GM20431 (cell line): ENCODE measurements around the gene CD96.
"Not testable (repeated sequence)": the region's sequence is repeated elsewhere in the genome, so short reads cannot be mapped to it uniquely, and the experiment has no call there.

ENCODE experiments used
- in situ Hi-C: fragments of 300-500 bp; cut with MseI, MboI; formaldehyde crosslinking; loops from one replicate; pipeline ENCODE4 v1.15.0; 2020; ENCODE audit warnings: low sequenced_read_pairs; ENCODE audit not compliant: unreplicated experiment

CD96 gene

DNA sequence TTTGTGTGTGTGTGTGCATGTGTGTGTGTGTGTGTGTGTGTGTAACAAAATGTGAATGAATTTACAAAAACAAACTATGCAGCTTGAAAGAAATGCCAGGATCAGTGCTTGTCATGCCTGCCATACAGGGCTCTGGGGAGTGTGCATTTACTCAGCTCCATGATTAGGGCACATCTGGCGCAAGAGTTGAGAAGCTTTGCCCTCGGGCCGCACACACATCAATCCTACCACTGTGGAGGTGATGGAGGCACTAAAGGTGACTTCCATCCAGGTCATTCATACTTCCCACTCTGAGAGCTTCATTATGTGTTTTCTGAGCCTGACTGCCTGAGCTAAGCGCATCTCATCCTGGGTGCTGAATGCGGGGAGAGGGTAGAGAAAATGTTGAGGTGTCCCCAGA is 125.2 kb downstream of the CD96 start:
- in situ Hi-C loops: no loop called here

GRCh38 chr3:111667621-111668239 is 125.7 kb downstream of the CD96 start:
- in situ Hi-C loops: no loop called here

- in situ Hi-C loops: no loop called here
Measured at GRCh38 chr3:111668326-111668725, 126.3 kb downstream of the CD96 start.

GRCh38 chr3:111668888-111669488 is 127.0 kb downstream of the CD96 start:
- in situ Hi-C loops: no loop called here

GRCh38 chr3:111669926-111670630 is 128.1 kb downstream of the CD96 start:
- in situ Hi-C loops: no loop called here

DNA sequence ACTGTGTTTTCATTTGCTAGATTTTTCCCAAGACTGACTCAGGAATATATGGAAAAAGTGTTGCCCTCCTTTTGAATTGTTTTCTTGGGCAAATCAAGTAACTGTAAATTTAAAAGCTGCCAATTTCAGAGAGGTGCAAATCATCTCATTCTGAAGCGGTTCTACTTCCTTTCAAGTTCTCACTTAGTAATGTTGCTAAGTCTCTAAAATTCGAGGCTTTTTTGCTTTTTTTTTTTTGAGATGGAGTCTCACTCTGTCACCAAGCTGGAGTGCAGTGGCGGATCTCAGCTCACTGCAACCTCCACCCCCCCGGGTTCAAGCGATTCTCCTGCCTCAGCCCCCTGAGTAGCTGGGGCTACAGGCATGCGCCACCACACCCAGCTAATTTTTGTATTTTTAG is 130.5 kb downstream of the CD96 start:
- in situ Hi-C loops: not testable (repeated sequence)

DNA sequence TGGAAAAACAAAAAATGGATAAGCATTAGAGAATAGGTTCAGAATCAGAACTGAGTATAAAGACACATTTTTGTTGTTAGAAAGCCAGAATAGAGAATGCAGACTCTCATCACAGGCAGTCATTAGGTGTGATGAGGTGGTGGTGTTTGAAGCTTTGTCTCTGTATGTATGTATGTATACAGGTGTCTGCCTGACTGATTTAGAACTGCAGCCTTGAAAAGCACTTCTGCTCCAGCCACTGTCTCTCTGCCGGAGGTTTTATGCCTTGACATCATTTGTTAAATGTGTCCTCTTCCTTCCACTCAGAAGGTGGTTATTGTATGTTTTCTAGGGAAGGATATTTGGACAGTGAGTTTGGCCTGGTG is 133.8 kb downstream of the CD96 start:
- in situ Hi-C loops: no loop called here

DNA sequence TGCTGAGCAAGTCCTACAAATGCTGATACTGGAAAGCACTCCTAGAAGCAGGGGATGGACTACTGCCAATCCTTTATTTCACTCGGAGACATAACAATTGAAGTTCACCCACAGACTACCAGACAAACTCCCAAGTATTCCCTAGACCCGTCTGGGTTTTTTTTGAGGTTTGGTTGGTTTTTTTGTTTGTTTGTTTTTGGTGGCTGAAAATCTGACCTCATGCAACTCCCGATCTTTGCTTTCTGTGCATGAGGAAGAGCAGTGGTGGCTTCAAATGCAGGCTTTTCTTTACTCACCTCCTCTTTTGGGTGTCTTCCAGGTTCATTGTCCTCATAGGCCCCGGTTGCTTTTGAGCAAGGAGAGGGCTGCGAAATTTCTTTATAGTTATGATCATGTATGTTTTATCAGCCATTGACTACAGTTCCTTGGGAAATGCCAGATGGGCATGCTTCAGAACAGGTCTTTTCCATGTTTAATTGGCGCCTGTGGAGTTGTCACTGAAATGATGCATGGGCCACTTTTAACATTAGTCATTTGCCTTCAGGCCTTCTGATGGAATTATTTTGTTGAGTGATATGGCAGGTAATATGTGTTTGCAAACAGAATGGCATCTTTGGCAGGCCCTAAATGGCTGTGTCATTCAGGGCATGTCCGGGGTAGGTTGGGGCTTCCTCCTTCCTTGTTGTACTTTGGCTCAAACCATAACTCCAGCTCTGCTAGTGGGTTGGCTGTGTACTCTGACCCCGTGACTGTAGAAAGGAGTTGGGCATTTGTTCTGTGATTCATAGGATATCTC is 134.4 kb downstream of the CD96 start:
- in situ Hi-C loops: no loop called here

GRCh38 chr3:111677007-111677392 is 135.0 kb downstream of the CD96 start:
- in situ Hi-C loops: no loop called here

GRCh38 chr3:111681661-111682426 is 139.8 kb downstream of the CD96 start:
- in situ Hi-C loops: no loop called here

- in situ Hi-C loops: no loop called here
Measured at GRCh38 chr3:111684640-111685039, 142.6 kb downstream of the CD96 start.

DNA sequence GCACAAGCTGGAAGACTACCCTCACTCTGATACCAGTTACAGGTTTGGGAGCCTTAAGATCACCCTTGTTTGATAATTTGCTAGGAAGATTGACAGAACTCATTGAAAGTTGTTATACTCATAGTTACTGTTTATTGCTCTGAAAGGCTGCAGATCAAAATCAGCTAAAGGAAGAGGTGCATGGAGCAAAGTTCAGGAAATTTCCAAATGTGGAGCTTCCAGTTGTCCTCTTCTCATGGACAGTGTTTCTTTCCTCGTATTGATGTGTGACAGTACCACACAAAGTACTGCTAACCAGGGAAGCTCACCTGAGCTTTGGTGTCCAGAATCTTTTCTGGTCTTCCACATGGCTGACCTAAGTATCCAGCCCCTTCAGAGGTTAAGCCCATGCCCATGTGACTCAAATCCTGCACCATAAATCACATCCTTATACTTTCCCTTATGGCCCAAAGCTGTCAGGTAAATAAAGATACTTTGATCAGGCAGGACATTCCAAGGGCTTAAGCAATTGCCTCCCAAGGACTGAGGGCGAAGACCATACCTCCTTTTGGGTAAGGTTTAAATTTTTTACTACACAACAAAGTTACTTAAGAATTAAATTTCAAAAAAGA is 146.3 kb downstream of the CD96 start:
- in situ Hi-C loops: no loop called here

DNA sequence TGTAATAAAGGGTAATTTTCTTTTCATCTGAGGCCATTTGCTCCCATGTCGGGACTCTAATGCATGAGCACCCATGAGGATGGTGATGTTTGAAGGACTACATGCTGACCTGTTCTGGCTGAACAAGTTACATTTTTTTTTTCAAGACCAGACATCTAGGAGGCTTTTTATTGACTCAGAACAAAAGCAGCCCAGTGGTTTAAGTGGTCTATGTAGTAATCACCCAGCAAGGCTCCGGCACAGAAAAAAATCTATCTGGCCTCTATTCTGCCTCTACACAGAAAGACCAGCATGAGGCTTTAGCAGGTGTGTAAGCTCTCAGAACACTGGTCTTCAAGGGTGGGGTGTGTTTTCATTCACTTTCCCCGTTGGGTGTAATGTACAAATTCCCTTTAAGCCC is 148.2 kb downstream of the CD96 start:
- in situ Hi-C loops: no loop called here

GRCh38 chr3:111691293-111691909 is 149.4 kb downstream of the CD96 start:
- in situ Hi-C loops: no loop called here

DNA sequence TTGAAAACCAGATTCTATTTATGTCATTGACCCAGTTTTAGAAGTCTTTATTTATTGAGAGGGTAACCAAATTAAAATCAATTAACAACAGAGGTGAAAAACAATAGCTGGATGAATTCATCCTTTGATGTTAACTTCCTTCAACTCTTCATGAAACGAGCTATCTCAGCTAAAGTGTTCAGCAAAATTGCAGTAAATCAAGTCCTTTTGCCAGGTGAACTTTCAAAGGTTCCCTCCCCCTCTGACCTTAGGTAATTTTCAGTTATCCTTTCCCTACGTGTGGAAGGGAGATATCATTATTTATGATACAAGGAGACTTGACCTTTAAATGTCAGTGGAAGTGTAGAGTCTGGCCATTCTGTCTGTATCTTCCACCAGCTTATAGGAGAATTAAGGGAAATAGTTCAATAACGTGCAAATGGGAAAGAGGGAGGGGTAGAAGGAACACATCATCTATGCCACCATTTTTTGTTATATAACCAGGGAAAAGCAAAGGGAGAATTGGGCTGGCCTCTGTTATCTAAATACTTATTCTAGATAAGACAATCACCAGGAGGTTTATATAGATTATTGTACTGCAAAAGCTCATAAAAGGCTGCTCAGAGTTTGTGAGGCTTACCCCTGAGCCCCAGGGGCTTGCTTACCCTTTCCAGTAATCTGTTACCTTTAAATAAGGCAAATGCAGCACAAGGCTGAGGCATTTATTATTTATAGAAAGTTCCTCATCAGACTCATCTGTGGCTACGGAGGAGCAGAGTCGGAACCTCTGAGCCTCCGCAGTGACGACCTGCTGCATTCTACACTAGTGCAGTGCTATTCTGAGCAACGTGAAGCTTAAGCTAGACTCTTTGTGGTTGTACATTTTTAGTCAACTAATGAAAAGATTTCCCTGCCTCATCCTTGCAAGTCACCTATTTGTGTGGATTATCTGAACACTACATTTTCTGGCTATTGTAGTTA is 150.9 kb downstream of the CD96 start:
- in situ Hi-C loops: no loop called here

GRCh38 chr3:111694471-111694870 is 152.5 kb downstream of the CD96 start:
- in situ Hi-C loops: no loop called here

GRCh38 chr3:111695636-111696117 is 153.7 kb downstream of the CD96 start:
- in situ Hi-C loops: no loop called here

- in situ Hi-C loops: no loop called here
Measured at GRCh38 chr3:111700054-111700453, 158.1 kb downstream of the CD96 start.
